ENCODE results near the gene LIF. TPM values are rescaled to one million over a fixed set of nuclear protein-coding genes. Genes with fewer than 3 reads are reported as not detected.

Gene LIF
- total and polyA plus RNA-seq, 8 donors: 0.35 to 5.0 (median 2.2) TPM; not detected in 2

GRCh38 chr22:30243661-30244060, 2.9 kb downstream of the LIF start:
- Histone ChIP-seq H3K27me3 (peaks cover 0 to 47% (median 15%) of the 10 kb centered on the region in 3 donors), H3K9me3 (no peaks in the 10 kb centered on the region), H3K4me1 (peaks cover 0 to 35% (median 25%) of the 10 kb centered on the region in 4 donors), H3K27ac (no peak overlapping the region), H3K36me3 (no peaks in the 10 kb centered on the region), H3K4me3 (no peak overlapping the region)
- TF ChIP-seq POLR2A (IDR thresholded peaks at IDR 0.05) (no peak), POLR2AphosphoS5 (IDR thresholded peaks at IDR 0.05) (no peak), EP300 (IDR thresholded peaks at IDR 0.05) (no peak), CTCF (IDR thresholded peaks at IDR 0.05) (no peak)
- intact Hi-C loops (cut with DNase I; ENCODE audit: low total_unique reads): no loop called here
- WGBS, 5 donors: 89 to 96% (median 92%) methylated on average over 6 to 22 of the region's 22 CpGs
- DNase-seq: no peak

GRCh38 chr22:30241576-30242371, 4.8 kb downstream of the LIF start:
- peaks cover 0 to 19% (median 17%) of the 10 kb centered on the region in 4 donors for H3K4me1 ChIP-seq
- H3K27ac ChIP-seq: peak overlapping the region in 3 of 5 donors; percentile 8 to 38 (median 8)
- H3K27me3 ChIP-seq: peaks cover 0 to 28% (median 9%) of the 10 kb centered on the region in 3 donors
- TF ChIP-seq POLR2AphosphoS5 (IDR thresholded peaks at IDR 0.05): no peak
- TF ChIP-seq CTCF (IDR thresholded peaks at IDR 0.05): no peak
- TF ChIP-seq POLR2A (IDR thresholded peaks at IDR 0.05): no peak
- TF ChIP-seq EP300 (IDR thresholded peaks at IDR 0.05): no peak
- 73 to 80% (median 76%) methylated on average over 10 to 15 of the region's 15 CpGs for WGBS, 5 donors
- H3K4me3 ChIP-seq: no peak overlapping the region
- peak in 1 of 2 donors; percentile 81 for DNase-seq
- no peaks in the 10 kb centered on the region for H3K9me3 ChIP-seq
- H3K36me3 ChIP-seq: no peaks in the 10 kb centered on the region
- intact Hi-C loops (cut with DNase I; ENCODE audit: low total_unique reads): no loop called here

GRCh38 chr22:30240541-30241417, 5.8 kb downstream of the LIF start:
- DNase-seq: no peak

More at GRCh38 chr22:30240541-30241417, 5.8 kb downstream of the LIF start:
- intact Hi-C loops (cut with DNase I; ENCODE audit: low total_unique reads): no loop called here
- TF ChIP-seq CTCF (IDR thresholded peaks at IDR 0.05) (no peak), POLR2AphosphoS5 (IDR thresholded peaks at IDR 0.05) (no peak), POLR2A (IDR thresholded peaks at IDR 0.05) (no peak), EP300 (IDR thresholded peaks at IDR 0.05) (no peak)
- peaks cover 0 to 13% (median 10%) of the 10 kb centered on the region in 4 donors for H3K4me1 ChIP-seq
- H3K9me3 ChIP-seq: no peaks in the 10 kb centered on the region
- H3K4me3 ChIP-seq: no peak overlapping the region
- peaks cover 0 to 18% (median under 1%) of the 10 kb centered on the region in 3 donors for H3K27me3 ChIP-seq
- no peaks in the 10 kb centered on the region for H3K36me3 ChIP-seq
- WGBS, 5 donors: 81 to 86% (median 84%) methylated on average over 23 to 24 of the region's 24 CpGs
- H3K27ac ChIP-seq: peak overlapping the region in 1 of 5 donors; percentile 3

All from stomach (tissue), 9 donors.